H1 (cell line): Measurements from ENCODE around the gene PTX4. TPM values are rescaled to one million over a fixed set of nuclear protein-coding genes. Genes with fewer than 3 reads are reported as not detected.

Experiments used
- CTCF ChIA-PET: fragments of 300-600 bp; sonication (Branson Sonifier 250); formaldehyde crosslinking; loops from one replicate; lab custom pipeline; 2021; ENCODE audit not compliant: partially characterized antibody; lab: Charles Lee
- POLR2A ChIA-PET: fragments of 300-600 bp; sonication (Branson Sonifier 250); formaldehyde crosslinking; loops from one replicate; lab custom pipeline; 2021; ENCODE audit warnings: inconsistent platforms; ENCODE audit not compliant: partially characterized antibody; lab: Charles Lee
- DNase-seq, 2 experiments: peaks; one replicate each; pipeline versions ENCODE4 v3.0.0 to v3.0.0-alpha.2; 2010 to 2022; ENCODE audit warnings: low spot score in 2 of 2, low read depth in 1 of 2, mixed read lengths in 1 of 2
- FAIRE-seq: peaks from 2 replicates; lab custom pipeline; 2011; peaks lifted over from hg19 to GRCh38; lab: Jason Lieb, UNC
- H2AFZ ChIP-seq: 2 replicates; pipeline ENCODE4 v1.8.1; 2012; ENCODE audit warnings: low read length, inconsistent platforms
- H2AK5ac ChIP-seq: 2 replicates; pipeline ENCODE4 v1.6.1; 2013; ENCODE audit warnings: low read depth, low read length
- H2BK120ac ChIP-seq: replicated peaks from 2 replicates; pipeline ENCODE3; 2013; ENCODE audit warnings: low read depth, low read length, inconsistent platforms
- H2BK12ac ChIP-seq: 2 replicates; pipeline ENCODE4 v1.6.1; 2013; ENCODE audit warnings: low read depth, low read length
- H2BK15ac ChIP-seq: 2 replicates; pipeline ENCODE4 v1.6.1; 2013; ENCODE audit warnings: low read length
- H2BK20ac ChIP-seq: 2 replicates; pipeline ENCODE4 v1.6.1; 2013; ENCODE audit warnings: low read length
- H2BK5ac ChIP-seq: 2 replicates; pipeline ENCODE4 v1.6.1; 2013; ENCODE audit warnings: low read depth, low read length
- H3K14ac ChIP-seq: 2 replicates; pipeline ENCODE4 v1.6.1; 2013; ENCODE audit warnings: inconsistent platforms; ENCODE audit not compliant: insufficient read length
- H3K18ac ChIP-seq: 2 replicates; pipeline ENCODE4 v1.6.1; 2013; ENCODE audit warnings: low read length; ENCODE audit errors: extremely low read depth
- H3K23ac ChIP-seq: 2 replicates; pipeline ENCODE4 v1.6.1; 2013; ENCODE audit warnings: inconsistent platforms; ENCODE audit not compliant: insufficient read length
- H3K23me2 ChIP-seq: 2 replicates; pipeline ENCODE4 v1.6.1; 2013; ENCODE audit warnings: low read depth, low read length
- H3K27ac ChIP-seq: 2 replicates; pipeline ENCODE4 v1.6.1; 2011; ENCODE audit warnings: low read depth, low read length, inconsistent platforms
- H3K27me3 ChIP-seq, 4 experiments: replicated peaks in 1 of 4; 1 replicate in 1 of 4; 2 replicates in 3 of 4; pipeline versions ENCODE4 v1.6.1 to v1.8.1; 2011 to 2013; ENCODE audit warnings: low read length in 3 of 4, mild to moderate bottlenecking in 3 of 4, inconsistent platforms in 2 of 4, mixed read lengths in 2 of 4, moderate library complexity in 1 of 4; ENCODE audit not compliant: control insufficient read depth in 3 of 4, insufficient read depth in 3 of 4; ENCODE audit errors: extremely low read depth in 1 of 4
- H3K36me3 ChIP-seq, 4 experiments: 2 replicates each; pipeline versions ENCODE4 v1.6.1 to v1.8.1; 2011 to 2013; ENCODE audit warnings: mild to moderate bottlenecking in 4 of 4, low read length in 3 of 4, moderate library complexity in 2 of 4, control low read depth in 1 of 4, inconsistent platforms in 1 of 4; ENCODE audit not compliant: insufficient read depth in 4 of 4, control insufficient read depth in 2 of 4
- H3K4ac ChIP-seq: replicated peaks from 2 replicates; pipeline ENCODE3; 2013; ENCODE audit warnings: low read length, low read depth, mixed read lengths, inconsistent platforms; ENCODE audit not compliant: insufficient read length
- H3K4me1 ChIP-seq, 4 experiments: replicated peaks in 1 of 4; 1 replicate in 1 of 4; 2 replicates in 3 of 4; pipeline versions ENCODE4 v1.6.1 to v1.8.1; 2011 to 2013; ENCODE audit warnings: low read length in 3 of 4, inconsistent platforms in 2 of 4, mixed read lengths in 1 of 4; ENCODE audit not compliant: insufficient read depth in 4 of 4, control insufficient read depth in 3 of 4
- H3K4me2 ChIP-seq, 2 experiments: 2 replicates each; pipeline versions ENCODE4 v1.6.1 to v1.8.1; 2011 to 2013; ENCODE audit warnings: low read depth in 2 of 2, low read length in 2 of 2, control low read depth in 1 of 2, inconsistent platforms in 1 of 2, mild to moderate bottlenecking in 1 of 2; ENCODE audit not compliant: insufficient read depth in 1 of 2
- H3K4me3 ChIP-seq, 4 experiments: fragments of 200-600, 300-600 bp in 1 of 4; sonication (generic), shearing (Covaris generic), sonication (Bioruptor Twin) in 1 of 4; 2 replicates each; pipeline versions ENCODE4 v1.5.1 to v1.8.1; 2011 to 2016; ENCODE audit warnings: low read length in 4 of 4, low read depth in 3 of 4, control low read depth in 2 of 4, inconsistent platforms in 2 of 4, mild to moderate bottlenecking in 2 of 4, mixed read lengths in 1 of 4, moderate library complexity in 1 of 4; ENCODE audit not compliant: insufficient read depth in 2 of 4; ENCODE audit errors: extremely low read depth in 1 of 4
- H3K56ac ChIP-seq: replicated peaks from 2 replicates; pipeline ENCODE3; 2013; ENCODE audit warnings: low read depth, mild to moderate bottlenecking, mixed read lengths, low read length, inconsistent platforms; ENCODE audit not compliant: insufficient read length
- H3K79me1 ChIP-seq: 2 replicates; pipeline ENCODE4 v1.6.1; 2013; ENCODE audit warnings: low read depth, low read length, control low read depth
- H3K79me2 ChIP-seq, 2 experiments: 2 replicates each; pipeline versions ENCODE4 v1.6.1 to v1.8.1; 2012 to 2013; ENCODE audit warnings: low read length in 2 of 2, mild to moderate bottlenecking in 2 of 2, inconsistent platforms in 1 of 2; ENCODE audit not compliant: insufficient read depth in 2 of 2, control insufficient read depth in 1 of 2
- H3K9ac ChIP-seq, 4 experiments: replicated peaks in 1 of 4; 1 replicate in 1 of 4; 2 replicates in 3 of 4; pipeline versions ENCODE4 v1.6.1 to v1.8.1; 2011 to 2013; ENCODE audit warnings: low read depth in 3 of 4, low read length in 3 of 4, control low read depth in 2 of 4, mild to moderate bottlenecking in 2 of 4, moderate library complexity in 2 of 4, inconsistent platforms in 1 of 4; ENCODE audit errors: extremely low read depth in 1 of 4
- H3K9me3 ChIP-seq, 2 experiments: 2 replicates each; pipeline versions ENCODE4 v1.6.1 to v1.8.1; 2012 to 2013; ENCODE audit warnings: mild to moderate bottlenecking in 2 of 2, moderate library complexity in 2 of 2, control low read depth in 1 of 2, inconsistent platforms in 1 of 2, low read depth in 1 of 2, low read length in 1 of 2, mixed read lengths in 1 of 2; ENCODE audit not compliant: insufficient read depth in 2 of 2
- H4K20me1 ChIP-seq, 2 experiments: replicated peaks in 1 of 2; 2 replicates each; pipeline versions ENCODE3 to v1.8.1; 2011 to 2013; ENCODE audit warnings: inconsistent platforms in 2 of 2, low read length in 2 of 2, mild to moderate bottlenecking in 1 of 2; ENCODE audit not compliant: insufficient read depth in 2 of 2, control insufficient read depth in 1 of 2
- H4K5ac ChIP-seq: 2 replicates; pipeline ENCODE4 v1.6.1; 2013; ENCODE audit warnings: low read length, low read depth, mixed read lengths, inconsistent platforms; ENCODE audit not compliant: insufficient read length
- H4K8ac ChIP-seq: 2 replicates; pipeline ENCODE4 v1.8.0; 2013; ENCODE audit warnings: mild to moderate bottlenecking, moderate library complexity, low read length, inconsistent platforms; ENCODE audit not compliant: insufficient read depth; ENCODE audit errors: extremely low read depth
- H4K91ac ChIP-seq: replicated peaks from 2 replicates; pipeline ENCODE3; 2013; ENCODE audit warnings: low read length, mixed read lengths, inconsistent platforms; ENCODE audit not compliant: insufficient read length
- POLR2A ChIP-seq, 2 experiments: IDR thresholded peaks; 1 replicate in 1 of 2; 2 replicates in 1 of 2; pipeline ENCODE4 v1.6.1; 2011; ENCODE audit warnings: low read depth in 2 of 2, low read length in 2 of 2, mild to moderate bottlenecking in 2 of 2; ENCODE audit errors: control extremely low read depth in 1 of 2
- RNF2 ChIP-seq: fragments of 200-900, 300-1000 bp; sonication (generic); IDR thresholded peaks from 2 replicates; pipeline ENCODE4 v1.7.1; 2016; ENCODE audit warnings: borderline replicate concordance, low read depth, mild to moderate bottlenecking, antibody characterized with exemption, low read length; ENCODE audit not compliant: poor library complexity, severe bottlenecking; ENCODE audit errors: missing control alignments
- SIN3A ChIP-seq, 2 experiments: IDR thresholded peaks in 1 of 2; conservative IDR thresholded peaks in 1 of 2; 2 replicates each; pipeline ENCODE4 v1.6.1; 2011 to 2012; ENCODE audit warnings: low read length in 2 of 2, improper control_type of control experiment in 1 of 2, low read depth in 1 of 2, mild to moderate bottlenecking in 1 of 2
- TAF1 ChIP-seq: IDR thresholded peaks from 2 replicates; pipeline ENCODE4 v1.6.1; 2011; ENCODE audit warnings: mild to moderate bottlenecking, low read depth, low read length
- YY1 ChIP-seq: IDR thresholded peaks from 2 replicates; pipeline ENCODE4 v1.6.1; 2011; ENCODE audit warnings: low read depth, mild to moderate bottlenecking, low read length
- WGBS, 2 experiments: shearing (Covaris generic) in 1 of 2; methylation state at CpG; one replicate each; pipeline versions ENCODE4 v1.1.6 to v1.1.7; 2013 to 2015; ENCODE audit warnings: low lambda C conversion rate in 2 of 2, mixed read lengths in 2 of 2, inconsistent platforms in 1 of 2, low coverage in 1 of 2, missing lambda C conversion rate in 1 of 2; ENCODE audit not compliant: insufficient replicate concordance in 2 of 2, insufficient coverage in 1 of 2, insufficient read length in 1 of 2; ENCODE audit errors: extremely low coverage in 1 of 2, missing lambda C conversion rate in 1 of 2; 5-methylcytosine and 5-hydroxymethylcytosine counted together
- polyA plus RNA-seq, 7 experiments: library from polyadenylated mRNA; depleted of rRNA in 3 of 7; stranded (reverse) in 5 of 7; unstranded in 2 of 7; fragments of >200 nt in 5 of 7; fragments of 200-250 nt in 2 of 7; gene quantifications; 1 replicate in 5 of 7; 2 replicates in 1 of 7; 4 replicates in 1 of 7; pipeline versions ENCODE4 v1.2.1 to v1.2.3, GENCODE V29; 2011 to 2013; ENCODE audit warnings: missing spikeins in 2 of 7, mixed read lengths in 2 of 7
- total RNA-seq: library from RNA; stranded (reverse); fragmentation: NEBNext Ultra II Directional; extraction: Animal tissue kit (Norgen Biotek cat#: 25700); gene quantifications from 2 replicates; pipeline ENCODE4 v1.2.1, GENCODE V29; 2021

PTX4 gene
- total and polyA plus RNA-seq, 2 of the 8 experiments (the other 6 are each of a cell fraction or from before 2014, with no cell fraction given): not detected

DNA sequence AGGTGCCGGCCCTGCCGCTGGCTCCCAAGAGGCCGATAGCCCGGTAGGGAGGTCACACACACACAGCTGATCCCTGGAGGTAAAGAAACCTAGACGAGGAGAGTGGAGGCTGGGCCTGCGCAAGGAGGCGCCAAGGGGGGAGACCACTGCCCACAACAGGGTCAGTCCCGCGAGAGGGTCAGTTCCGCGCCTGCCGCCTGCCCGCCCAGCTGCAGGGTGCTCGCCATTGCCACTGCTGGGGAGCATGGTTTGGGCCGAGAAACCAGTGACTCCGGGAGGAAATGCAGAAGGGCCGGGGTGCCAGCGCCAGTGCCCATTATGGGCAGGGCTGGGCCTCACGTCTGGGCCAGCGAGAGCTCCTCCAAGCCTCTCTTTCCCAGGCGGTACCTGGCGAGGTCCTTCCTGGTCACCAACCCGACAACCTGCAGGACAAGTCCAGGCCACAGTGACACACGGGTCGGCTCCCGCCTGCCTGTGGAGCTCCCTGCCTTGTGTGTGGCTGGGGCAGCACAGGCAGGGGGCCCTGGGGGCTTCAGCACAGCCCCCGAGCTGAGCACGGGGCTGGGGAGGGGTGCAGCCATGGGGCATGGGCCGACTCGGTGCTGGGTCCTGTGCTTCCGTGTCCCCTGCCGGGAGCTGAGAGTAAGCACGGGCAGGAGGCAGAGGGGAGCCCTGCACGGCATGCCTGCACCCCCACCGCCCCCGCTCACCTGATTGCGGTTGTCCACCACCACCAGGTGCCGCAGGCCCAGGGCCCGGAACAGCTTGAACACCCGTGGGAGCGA is 42.3 kb downstream of the PTX4 start:
- no peak overlapping the region for H4K8ac ChIP-seq
- DNase-seq (no peak), FAIRE-seq (no peak)
- no peak overlapping the region for H2BK20ac ChIP-seq
- no peak overlapping the region for H4K91ac ChIP-seq
- H3K27me3 ChIP-seq: no peaks in the 10 kb centered on the region
- no peaks in the 10 kb centered on the region for H3K23me2 ChIP-seq
- no peak overlapping the region for H3K27ac ChIP-seq
- H3K4me1 ChIP-seq: no peaks in the 10 kb centered on the region
- no peak overlapping the region for H3K18ac ChIP-seq
- no peaks in the 10 kb centered on the region for H3K79me1 ChIP-seq
- no peak overlapping the region for H3K4me3 ChIP-seq
- TF ChIP-seq SIN3A (conservative IDR thresholded peaks at IDR 0.05 in 1 of 2, IDR thresholded peaks at IDR 0.05 in 1 of 2; ENCODE audit: low read depth in 1 of 2, low read length in 2 of 2): no peak
- TF ChIP-seq RNF2: no peak
- TF ChIP-seq TAF1: no peak
- TF ChIP-seq YY1: no peak
- TF ChIP-seq POLR2A (IDR thresholded peaks at IDR 0.05; ENCODE audit: control extremely low read depth in 1 of 2, low read depth in 2 of 2, low read length in 2 of 2): no peak
- no peak overlapping the region for H2AK5ac ChIP-seq
- no peak overlapping the region for H3K14ac ChIP-seq
- CTCF ChIA-PET: interaction anchor here (1.0 to 2.2 kb wide), 4 partner anchors 12 to 83 kb away, joined by 3 to 5 read pairs (median 4); partner anchors contain the start of gene PERCC1
- no peak overlapping the region for H3K4ac ChIP-seq
- H2BK120ac ChIP-seq: no peak overlapping the region
- no peak overlapping the region for H3K4me2 ChIP-seq
- no peak overlapping the region for H4K5ac ChIP-seq
- POLR2A ChIA-PET: interaction anchor here (0.7 to 1.7 kb wide), 7 partner anchors 9 to 324 kb away, joined by 3 to 6 read pairs (median 3); no protein-coding TSS in a partner anchor
- H2AFZ ChIP-seq: no peak overlapping the region
- H2BK12ac ChIP-seq: no peak overlapping the region
- no peak overlapping the region for H2BK15ac ChIP-seq
- H3K23ac ChIP-seq: no peak overlapping the region
- H3K9me3 ChIP-seq: no peaks in the 10 kb centered on the region
- H3K36me3 ChIP-seq: peaks cover 0 to 25% (median 3%) of the 10 kb centered on the region in 4 experiments; a peak in 3 of 8 replicates
- H2BK5ac ChIP-seq: no peak overlapping the region
- no peak overlapping the region for H3K9ac ChIP-seq
- no peak overlapping the region for H3K56ac ChIP-seq
- no peaks in the 10 kb centered on the region for H3K79me2 ChIP-seq
- H4K20me1 ChIP-seq: peaks cover under 1 to 9% of the 10 kb centered on the region in 2 experiments
- WGBS, 2 experiments: 88% methylated on average over 32 of the region's 41 CpGs; no CpG with 5 or more reads in 1 of the 2 experiments
